Memory B cell (primary cell): ENCODE results near the gene TMPRSS3.

Experiments
- ATAC-seq: fragments of 150-1000 bp; cut with Tn5 transposase; 2 replicates; pipeline ENCODE4 v1.10.0; 2021; ENCODE audit warnings: low read depth, mild to moderate bottlenecking, moderate library complexity
- DNase-seq, 2 donors: peaks; one replicate each; pipeline ENCODE4 v3.0.0; 2022; ENCODE audit warnings: low spot score in 2 of 2
- H3K27ac Mint-ChIP-seq: one replicate; pipeline ENCODE4 v1.8.0; 2022; ENCODE audit warnings: mild to moderate bottlenecking, moderate library complexity, mixed read lengths
- H3K27me3 Mint-ChIP-seq: one replicate; pipeline ENCODE4 v1.8.0; 2022; ENCODE audit warnings: mixed read lengths
- H3K36me3 Mint-ChIP-seq: one replicate; pipeline ENCODE4 v1.8.0; 2022; ENCODE audit warnings: mild to moderate bottlenecking, mixed read lengths
- H3K4me1 Mint-ChIP-seq: one replicate; pipeline ENCODE4 v1.8.0; 2022; ENCODE audit warnings: mixed read lengths
- H3K4me3 Mint-ChIP-seq: one replicate; pipeline ENCODE4 v1.8.0; 2022; ENCODE audit warnings: mild to moderate bottlenecking, moderate library complexity, mixed read lengths
- H3K9me3 Mint-ChIP-seq: one replicate; pipeline ENCODE4 v1.8.0; 2022; ENCODE audit warnings: mixed read lengths

The TMPRSS3 gene

GRCh38 chr21:42435401-42435800 is 39.5 kb upstream of the TMPRSS3 start:
- Mint-ChIP-seq H3K27ac (no peak overlapping the region), H3K4me3 (no peak overlapping the region), H3K36me3 (no peaks in the 10 kb centered on the region), H3K4me1 (peaks cover 11% of the 10 kb centered on the region), H3K27me3 (peaks cover 37% of the 10 kb centered on the region), H3K9me3 (peaks cover 11% of the 10 kb centered on the region)
- DNase-seq (no peak), ATAC-seq (no peak)

DNA sequence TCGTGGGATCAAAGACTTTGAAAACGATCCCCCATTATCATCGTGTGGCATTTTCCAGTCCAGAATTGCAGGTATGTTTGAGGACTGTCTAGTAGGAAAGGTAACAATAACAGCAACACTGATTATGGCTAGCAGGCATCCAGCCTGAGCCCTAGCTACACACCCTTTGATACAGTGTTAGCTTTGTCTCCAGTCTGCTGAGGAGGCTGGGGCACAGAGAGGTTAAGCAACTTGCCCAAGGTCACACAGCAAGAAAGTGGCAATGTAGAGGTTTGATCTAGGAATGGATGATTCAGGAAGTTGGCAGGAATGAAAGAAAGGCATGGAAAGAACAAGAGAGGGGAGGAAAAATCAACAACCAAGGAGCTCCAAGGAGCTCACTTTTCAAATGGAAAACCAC is 39.0 kb upstream of the TMPRSS3 start:
- no peak overlapping the region for H3K27ac Mint-ChIP-seq
- no peaks in the 10 kb centered on the region for H3K36me3 Mint-ChIP-seq
- peaks cover 35% of the 10 kb centered on the region for H3K27me3 Mint-ChIP-seq
- ATAC-seq, result no peak
- H3K4me1 Mint-ChIP-seq, result peaks cover 10% of the 10 kb centered on the region
- peaks cover 11% of the 10 kb centered on the region for H3K9me3 Mint-ChIP-seq
- DNase-seq, result no peak
- H3K4me3 Mint-ChIP-seq, result no peak overlapping the region

- no peak overlapping the region for H3K4me3 Mint-ChIP-seq
- H3K27me3 Mint-ChIP-seq, result peaks cover 27% of the 10 kb centered on the region
- H3K9me3 Mint-ChIP-seq, result peaks cover 11% of the 10 kb centered on the region
- DNase-seq, result no peak
- no peak overlapping the region for H3K27ac Mint-ChIP-seq
- peaks cover 5% of the 10 kb centered on the region for H3K4me1 Mint-ChIP-seq
- ATAC-seq, result no peak
- H3K36me3 Mint-ChIP-seq, result no peaks in the 10 kb centered on the region
Observed at GRCh38 chr21:42433946-42434551, 38.2 kb upstream of the TMPRSS3 start.

- H3K27ac Mint-ChIP-seq, result no peak overlapping the region
- ATAC-seq (no peak), DNase-seq (no peak)
- H3K4me1 Mint-ChIP-seq, result peaks cover 2% of the 10 kb centered on the region
- H3K36me3 Mint-ChIP-seq, result no peaks in the 10 kb centered on the region
- H3K27me3 Mint-ChIP-seq, result peaks cover 23% of the 10 kb centered on the region
- H3K4me3 Mint-ChIP-seq, result no peak overlapping the region
- peaks cover 11% of the 10 kb centered on the region for H3K9me3 Mint-ChIP-seq
Observed at GRCh38 chr21:42432695-42433094, 36.8 kb upstream of the TMPRSS3 start.

DNA sequence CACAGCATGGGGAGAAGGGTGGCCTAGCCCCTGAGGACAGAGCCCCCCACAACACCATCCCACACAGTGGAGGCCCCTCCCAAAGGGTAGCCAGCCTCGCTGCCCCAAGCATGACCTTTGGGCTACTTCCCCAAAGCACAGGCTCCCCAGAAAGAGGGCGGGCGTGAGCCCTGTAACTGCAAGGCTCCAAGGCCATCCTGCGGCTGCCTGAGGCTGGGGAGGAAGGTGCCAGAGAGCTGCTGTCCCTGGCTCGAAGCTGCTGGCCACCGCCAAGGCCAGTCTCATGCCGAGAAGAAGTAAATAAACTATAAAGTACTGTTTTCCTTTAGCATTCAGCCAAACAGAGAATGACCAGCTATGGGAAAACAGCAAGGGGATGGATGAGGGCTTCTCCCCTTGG is 35.3 kb upstream of the TMPRSS3 start:
- Mint-ChIP-seq H3K27ac (no peak overlapping the region), H3K9me3 (peaks cover 11% of the 10 kb centered on the region), H3K27me3 (peaks cover 26% of the 10 kb centered on the region), H3K4me1 (peaks cover 2% of the 10 kb centered on the region), H3K4me3 (no peak overlapping the region), H3K36me3 (no peaks in the 10 kb centered on the region)
- DNase-seq, result no peak
- ATAC-seq, result no peak

- H3K9me3 Mint-ChIP-seq, result peaks cover 8% of the 10 kb centered on the region
- peaks cover 5% of the 10 kb centered on the region for H3K4me1 Mint-ChIP-seq
- ATAC-seq (no peak), DNase-seq (no peak)
- H3K27ac Mint-ChIP-seq, result no peak overlapping the region
- no peaks in the 10 kb centered on the region for H3K36me3 Mint-ChIP-seq
- peaks cover 27% of the 10 kb centered on the region for H3K27me3 Mint-ChIP-seq
- H3K4me3 Mint-ChIP-seq, result no peak overlapping the region
Observed at GRCh38 chr21:42430521-42430920, 34.7 kb upstream of the TMPRSS3 start.

GRCh38 chr21:42429856-42430255 is 34.0 kb upstream of the TMPRSS3 start:
- Mint-ChIP-seq H3K4me1 (peaks cover 12% of the 10 kb centered on the region), H3K36me3 (no peaks in the 10 kb centered on the region), H3K27ac (no peak overlapping the region), H3K27me3 (peaks cover 26% of the 10 kb centered on the region), H3K9me3 (peaks cover 7% of the 10 kb centered on the region), H3K4me3 (no peak overlapping the region)
- ATAC-seq, result no peak
- no peak for DNase-seq

- no peaks in the 10 kb centered on the region for H3K36me3 Mint-ChIP-seq
- H3K4me1 Mint-ChIP-seq, result peaks cover 14% of the 10 kb centered on the region
- peaks cover 25% of the 10 kb centered on the region for H3K27me3 Mint-ChIP-seq
- no peak for DNase-seq
- ATAC-seq, result no peak
- H3K27ac Mint-ChIP-seq, result no peak overlapping the region
- peaks cover 7% of the 10 kb centered on the region for H3K9me3 Mint-ChIP-seq
- no peak overlapping the region for H3K4me3 Mint-ChIP-seq
Observed at GRCh38 chr21:42429021-42429420, 33.2 kb upstream of the TMPRSS3 start.

DNA sequence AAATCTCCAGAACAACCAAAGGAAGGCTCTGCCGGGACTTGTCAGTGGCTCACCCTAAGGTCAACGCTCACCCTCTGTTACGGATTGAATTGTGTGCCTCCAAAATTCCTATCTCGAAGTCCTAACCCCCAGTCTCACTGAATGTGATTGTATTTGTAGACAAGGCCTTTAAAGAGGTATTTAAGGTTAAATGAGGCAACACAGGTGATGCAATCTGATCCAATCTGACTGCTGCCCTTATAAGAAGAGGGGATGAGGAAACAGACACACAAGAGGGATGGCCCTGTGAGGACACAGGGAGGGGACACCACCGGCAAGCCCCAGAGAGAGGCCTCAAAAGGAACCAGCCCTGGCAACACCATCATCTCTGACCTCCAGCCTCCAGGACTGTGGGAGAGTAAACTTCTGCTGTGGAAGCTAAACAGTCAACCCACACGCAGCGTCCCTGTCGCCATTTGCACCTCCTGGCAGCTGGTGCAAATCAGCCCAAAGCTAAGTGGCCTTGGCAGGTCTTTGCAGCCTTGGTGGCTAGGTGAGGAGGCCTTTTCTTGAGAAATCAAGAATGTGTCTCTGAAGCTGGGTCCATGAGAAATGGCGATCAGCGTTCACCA is 32.1 kb upstream of the TMPRSS3 start:
- ATAC-seq, result no peak
- no peaks in the 10 kb centered on the region for H3K36me3 Mint-ChIP-seq
- DNase-seq, result no peak

GRCh38 chr21:42426876-42427480 is 31.1 kb upstream of the TMPRSS3 start:
- Mint-ChIP-seq H3K36me3 (no peaks in the 10 kb centered on the region), H3K27ac (no peak overlapping the region), H3K9me3 (no peaks in the 10 kb centered on the region), H3K4me1 (peaks cover 14% of the 10 kb centered on the region), H3K4me3 (no peak overlapping the region), H3K27me3 (peaks cover 18% of the 10 kb centered on the region)
- DNase-seq, result no peak
- ATAC-seq, result no peak

More for the DNA sequence above, 32.1 kb upstream of the TMPRSS3 start:
- H3K9me3 Mint-ChIP-seq, result peaks cover 7% of the 10 kb centered on the region
- no peak overlapping the region for H3K27ac Mint-ChIP-seq
- peaks cover 19% of the 10 kb centered on the region for H3K27me3 Mint-ChIP-seq
- peaks cover 14% of the 10 kb centered on the region for H3K4me1 Mint-ChIP-seq
- H3K4me3 Mint-ChIP-seq, result no peak overlapping the region

DNA sequence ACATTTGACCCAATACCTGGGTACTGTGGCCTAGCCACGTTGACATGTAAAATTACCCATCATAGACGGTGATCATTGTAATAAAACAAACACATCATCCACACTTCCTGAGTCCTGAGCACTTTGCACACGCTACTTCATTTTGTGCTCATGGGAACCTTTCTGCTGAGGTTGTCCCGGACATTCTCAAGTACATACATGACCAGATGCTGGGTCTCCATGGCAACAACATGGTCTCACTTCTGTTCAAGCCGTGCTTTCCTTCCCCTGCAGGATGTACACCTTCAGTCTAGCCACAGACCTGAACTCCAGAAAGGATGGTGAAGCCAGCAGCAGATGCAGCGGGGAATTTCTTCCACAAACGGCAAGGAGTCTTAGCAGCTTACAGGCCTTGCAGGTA is 30.6 kb upstream of the TMPRSS3 start:
- no peak overlapping the region for H3K4me3 Mint-ChIP-seq

GRCh38 chr21:42425591-42425990 is 29.7 kb upstream of the TMPRSS3 start:
- H3K4me3 Mint-ChIP-seq, result no peak overlapping the region
- H3K9me3 Mint-ChIP-seq, result peaks cover 10% of the 10 kb centered on the region
- peaks cover 13% of the 10 kb centered on the region for H3K4me1 Mint-ChIP-seq
- ATAC-seq (peak; percentile 17), DNase-seq (no peak)
- no peaks in the 10 kb centered on the region for H3K36me3 Mint-ChIP-seq
- H3K27ac Mint-ChIP-seq, result no peak overlapping the region
- peaks cover 20% of the 10 kb centered on the region for H3K27me3 Mint-ChIP-seq

More for the DNA sequence above, 30.6 kb upstream of the TMPRSS3 start:
- ATAC-seq, result no peak
- peaks cover 14% of the 10 kb centered on the region for H3K4me1 Mint-ChIP-seq
- no peak overlapping the region for H3K27ac Mint-ChIP-seq
- peaks cover 17% of the 10 kb centered on the region for H3K27me3 Mint-ChIP-seq
- no peaks in the 10 kb centered on the region for H3K36me3 Mint-ChIP-seq
- DNase-seq, result no peak
- peaks cover 3% of the 10 kb centered on the region for H3K9me3 Mint-ChIP-seq

GRCh38 chr21:42424914-42425541 is 29.2 kb upstream of the TMPRSS3 start:
- no peaks in the 10 kb centered on the region for H3K36me3 Mint-ChIP-seq
- H3K27me3 Mint-ChIP-seq, result peaks cover 20% of the 10 kb centered on the region

DNA sequence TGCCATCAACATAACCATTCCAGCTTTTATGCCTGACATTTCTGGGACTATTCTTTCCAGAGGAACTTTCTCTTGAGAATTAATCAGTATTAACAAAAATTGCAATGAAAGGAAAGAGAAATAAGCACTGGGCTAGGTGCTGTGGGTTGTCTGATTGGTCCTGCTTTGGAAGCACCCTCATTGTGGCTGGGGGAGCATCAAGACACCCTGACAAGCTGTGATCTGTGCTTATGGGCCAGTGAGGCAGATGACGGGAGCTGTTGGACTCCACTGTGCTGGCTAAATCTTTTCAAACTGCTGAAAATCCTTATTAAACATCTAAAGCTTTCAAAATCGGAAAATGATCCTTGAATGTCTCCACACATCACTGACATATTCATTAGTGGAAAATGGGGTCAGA is 27.8 kb upstream of the TMPRSS3 start:
- Mint-ChIP-seq H3K36me3 (no peaks in the 10 kb centered on the region), H3K4me3 (no peak overlapping the region), H3K27me3 (peaks cover 19% of the 10 kb centered on the region), H3K9me3 (peaks cover 10% of the 10 kb centered on the region), H3K4me1 (peaks cover 13% of the 10 kb centered on the region), H3K27ac (no peak overlapping the region)
- no peak for DNase-seq
- ATAC-seq, result no peak

More at GRCh38 chr21:42424914-42425541, 29.2 kb upstream of the TMPRSS3 start:
- peak; percentile 91 for ATAC-seq
- no peak for DNase-seq
- Mint-ChIP-seq H3K4me1 (peaks cover 13% of the 10 kb centered on the region), H3K27ac (no peak overlapping the region), H3K9me3 (peaks cover 10% of the 10 kb centered on the region), H3K4me3 (no peak overlapping the region)
